Thyroid gland (tissue), 4 donors: ENCODE data around the gene GPATCH2.

Source experiments
- POLR2A ChIP-seq, 2 donors: fragments of 450-650 bp; IDR thresholded peaks; one replicate each; pipeline ENCODE4 v1.6.1; 2017; ENCODE audit warnings: antibody characterized with exemption in 2 of 2, mild to moderate bottlenecking in 2 of 2, moderate library complexity in 1 of 2
- TF ChIP-seq, protein P1 (sequence below), 6 experiments: fragments of 200-600 bp in 3 of 6; fragments of 450-650 bp in 3 of 6; sonication (generic) in 3 of 6; IDR thresholded peaks; one replicate each; pipeline ENCODE4 v1.5.1; 2016 to 2019; ENCODE audit warnings: antibody characterized with exemption in 6 of 6, mild to moderate bottlenecking in 2 of 6, inconsistent platforms in 1 of 6, moderate library complexity in 1 of 6

DNA sequence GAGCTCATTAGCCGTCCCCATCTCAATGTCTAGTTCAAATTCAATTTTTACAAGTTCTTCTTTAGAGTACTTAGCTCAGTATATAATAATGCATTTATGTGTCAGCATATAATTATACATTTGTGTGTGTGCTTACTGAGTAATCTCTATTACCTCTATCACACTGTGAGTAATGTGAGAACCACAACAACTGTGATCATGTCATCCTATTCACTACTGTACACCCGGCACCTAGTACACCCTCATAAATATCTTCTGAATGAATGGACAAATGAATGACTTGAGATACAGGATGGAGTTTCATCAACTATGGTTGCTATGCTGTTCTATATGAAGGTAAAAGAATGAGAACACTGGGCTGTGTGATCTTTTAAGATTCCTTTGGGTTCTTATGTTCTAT is 124.0 kb downstream of the GPATCH2 start:
- TF ChIP-seq POLR2A (IDR thresholded peaks at IDR 0.05) = no peak
- TF ChIP-seq, protein P1, sequence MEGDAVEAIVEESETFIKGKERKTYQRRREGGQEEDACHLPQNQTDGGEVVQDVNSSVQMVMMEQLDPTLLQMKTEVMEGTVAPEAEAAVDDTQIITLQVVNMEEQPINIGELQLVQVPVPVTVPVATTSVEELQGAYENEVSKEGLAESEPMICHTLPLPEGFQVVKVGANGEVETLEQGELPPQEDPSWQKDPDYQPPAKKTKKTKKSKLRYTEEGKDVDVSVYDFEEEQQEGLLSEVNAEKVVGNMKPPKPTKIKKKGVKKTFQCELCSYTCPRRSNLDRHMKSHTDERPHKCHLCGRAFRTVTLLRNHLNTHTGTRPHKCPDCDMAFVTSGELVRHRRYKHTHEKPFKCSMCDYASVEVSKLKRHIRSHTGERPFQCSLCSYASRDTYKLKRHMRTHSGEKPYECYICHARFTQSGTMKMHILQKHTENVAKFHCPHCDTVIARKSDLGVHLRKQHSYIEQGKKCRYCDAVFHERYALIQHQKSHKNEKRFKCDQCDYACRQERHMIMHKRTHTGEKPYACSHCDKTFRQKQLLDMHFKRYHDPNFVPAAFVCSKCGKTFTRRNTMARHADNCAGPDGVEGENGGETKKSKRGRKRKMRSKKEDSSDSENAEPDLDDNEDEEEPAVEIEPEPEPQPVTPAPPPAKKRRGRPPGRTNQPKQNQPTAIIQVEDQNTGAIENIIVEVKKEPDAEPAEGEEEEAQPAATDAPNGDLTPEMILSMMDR (IDR thresholded peaks at IDR 0.05) = no peak
